ENCODE results near the gene PPP6R2. TPM values are rescaled to one million over a fixed set of nuclear protein-coding genes. Genes with fewer than 3 reads are reported as not detected.

PPP6R2 gene
- total and polyA plus RNA-seq, 2 of the 8 experiments (the other 6 are each of a cell fraction or from before 2014, with no cell fraction given): 25.0 to 32.2 TPM

DNA sequence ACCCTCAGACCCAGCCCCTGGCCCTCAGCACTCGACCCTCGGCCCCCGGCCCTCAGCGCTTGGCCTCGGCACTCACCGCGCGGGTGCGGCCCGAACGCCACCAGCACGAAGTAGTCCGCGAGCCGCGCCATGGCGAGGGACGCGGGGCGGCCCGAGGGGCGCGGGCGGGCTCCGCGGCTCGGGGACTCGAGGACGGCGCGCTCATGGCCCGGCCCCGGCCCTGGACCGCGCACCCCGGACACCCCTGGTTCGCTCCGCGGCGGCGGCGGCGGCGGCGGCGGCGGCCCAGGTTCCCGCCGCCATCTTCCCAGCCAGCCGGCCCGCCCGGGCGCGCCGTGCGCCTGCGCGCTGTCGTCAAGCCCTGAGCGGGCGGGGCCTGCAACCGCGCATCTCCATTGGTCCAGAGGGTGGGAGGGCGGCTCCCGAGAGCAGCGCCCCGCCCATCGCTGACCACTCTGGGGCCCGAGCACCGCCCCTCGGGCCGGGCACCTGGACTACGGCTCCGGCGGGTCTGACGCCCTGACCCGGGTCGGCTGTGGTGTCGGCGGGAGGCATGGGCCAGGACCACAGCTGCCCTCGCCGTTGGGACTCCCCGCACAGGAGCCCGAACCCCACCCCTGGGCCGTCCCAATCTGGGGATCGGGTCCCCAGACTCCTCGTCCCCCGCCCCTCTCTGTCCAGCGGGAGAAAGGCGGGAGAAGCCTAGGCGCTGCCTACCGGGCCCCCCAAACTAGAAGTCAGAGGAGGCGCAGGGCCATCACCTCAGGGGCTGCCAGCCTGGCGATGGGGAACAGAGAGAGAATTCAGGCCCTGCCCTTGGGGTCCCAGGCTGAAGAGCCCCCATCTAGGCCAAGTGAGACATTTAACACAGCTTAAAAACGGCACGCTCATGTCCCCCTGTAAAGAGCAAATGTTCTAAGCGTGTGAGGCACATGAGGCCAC lies 131.9 kb downstream of the PPP6R2 start, which contains the start of gene SBF1 (continued):
- TF ChIP-seq, protein P1, sequence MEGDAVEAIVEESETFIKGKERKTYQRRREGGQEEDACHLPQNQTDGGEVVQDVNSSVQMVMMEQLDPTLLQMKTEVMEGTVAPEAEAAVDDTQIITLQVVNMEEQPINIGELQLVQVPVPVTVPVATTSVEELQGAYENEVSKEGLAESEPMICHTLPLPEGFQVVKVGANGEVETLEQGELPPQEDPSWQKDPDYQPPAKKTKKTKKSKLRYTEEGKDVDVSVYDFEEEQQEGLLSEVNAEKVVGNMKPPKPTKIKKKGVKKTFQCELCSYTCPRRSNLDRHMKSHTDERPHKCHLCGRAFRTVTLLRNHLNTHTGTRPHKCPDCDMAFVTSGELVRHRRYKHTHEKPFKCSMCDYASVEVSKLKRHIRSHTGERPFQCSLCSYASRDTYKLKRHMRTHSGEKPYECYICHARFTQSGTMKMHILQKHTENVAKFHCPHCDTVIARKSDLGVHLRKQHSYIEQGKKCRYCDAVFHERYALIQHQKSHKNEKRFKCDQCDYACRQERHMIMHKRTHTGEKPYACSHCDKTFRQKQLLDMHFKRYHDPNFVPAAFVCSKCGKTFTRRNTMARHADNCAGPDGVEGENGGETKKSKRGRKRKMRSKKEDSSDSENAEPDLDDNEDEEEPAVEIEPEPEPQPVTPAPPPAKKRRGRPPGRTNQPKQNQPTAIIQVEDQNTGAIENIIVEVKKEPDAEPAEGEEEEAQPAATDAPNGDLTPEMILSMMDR (IDR thresholded peaks at IDR 0.05; ENCODE audit: control extremely low read depth in 1 of 3, insufficient read depth in 1 of 3, low read depth in 1 of 3, low read length in 3 of 3): 0 out of 4 replicates have a peak, but pooled peaks of 1 of the 3 experiments have one; percentile 6
- TF ChIP-seq, protein P2, sequence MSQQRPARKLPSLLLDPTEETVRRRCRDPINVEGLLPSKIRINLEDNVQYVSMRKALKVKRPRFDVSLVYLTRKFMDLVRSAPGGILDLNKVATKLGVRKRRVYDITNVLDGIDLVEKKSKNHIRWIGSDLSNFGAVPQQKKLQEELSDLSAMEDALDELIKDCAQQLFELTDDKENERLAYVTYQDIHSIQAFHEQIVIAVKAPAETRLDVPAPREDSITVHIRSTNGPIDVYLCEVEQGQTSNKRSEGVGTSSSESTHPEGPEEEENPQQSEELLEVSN (IDR thresholded peaks at IDR 0.05): peak; percentile 62; the same call in 1 of the 2 replicates
- TF ChIP-seq BRCA1 (IDR thresholded peaks at IDR 0.05; ENCODE audit: low read depth, low read length) (no peak), KDM4A (IDR thresholded peaks at IDR 0.05; ENCODE audit: low read depth, low read length, severe bottlenecking) (peak; percentile 51), SP1 (IDR thresholded peaks at IDR 0.05; ENCODE audit: low read depth, low read length) (peak; percentile 58; the same call in 1 of the 2 replicates)
